Natural killer cell (primary cell): Measurements from ENCODE around the gene CAPZA1. TPM values are rescaled to one million over a fixed set of nuclear protein-coding genes. Genes with fewer than 3 reads are reported as not detected.
A peak's percentile ranks its signal among the peaks of the same experiment; 100 is the strongest.

Experiments
- ATAC-seq, 3 donors: fragments of 150-1000 bp in 2 of 3; fragments of 200-7000 bp in 1 of 3; cut with Tn5 transposase; 1 replicate in 1 of 3; 2 replicates in 2 of 3; pipeline ENCODE4 v1.10.0; 2021; ENCODE audit warnings: mild to moderate bottlenecking in 2 of 3, moderate library complexity in 2 of 3
- DNase-seq, 2 donors: peaks; one replicate each; pipeline versions ENCODE4 v3.0.0 to v3.0.0-alpha.2; 2013 to 2021; ENCODE audit warnings: mixed read lengths in 1 of 2
- H3K27ac ChIP-seq: one replicate; pipeline ENCODE4 v1.5.1; 2013; ENCODE audit warnings: mild to moderate bottlenecking, low read length
- H3K27me3 ChIP-seq: one replicate; pipeline ENCODE4 v1.6.1; 2013; ENCODE audit warnings: low read length; ENCODE audit not compliant: control insufficient read depth, insufficient read depth
- H3K36me3 ChIP-seq: one replicate; pipeline ENCODE4 v1.6.1; 2013; ENCODE audit warnings: low read length; ENCODE audit not compliant: control insufficient read depth, insufficient read depth
- H3K4me1 ChIP-seq: one replicate; pipeline ENCODE4 v1.6.1; 2013; ENCODE audit warnings: low read length; ENCODE audit not compliant: control insufficient read depth, insufficient read depth
- H3K4me3 ChIP-seq: one replicate; pipeline ENCODE4 v1.5.1; 2013; ENCODE audit warnings: low read length
- H3K9me3 ChIP-seq: one replicate; pipeline ENCODE4 v1.6.1; 2013; ENCODE audit warnings: low read length; ENCODE audit not compliant: control insufficient read depth, insufficient read depth
- H3K27ac Mint-ChIP-seq, 2 donors: one replicate each; pipeline ENCODE4 v1.8.0; 2022; ENCODE audit warnings: mild to moderate bottlenecking in 2 of 2, mixed read lengths in 2 of 2, moderate library complexity in 1 of 2
- H3K27me3 Mint-ChIP-seq, 2 donors: one replicate each; pipeline ENCODE4 v1.8.0; 2022; ENCODE audit warnings: low read depth in 2 of 2, mixed read lengths in 2 of 2
- H3K36me3 Mint-ChIP-seq: one replicate; pipeline ENCODE4 v1.8.0; 2022; ENCODE audit warnings: mixed read lengths
- H3K4me1 Mint-ChIP-seq, 2 donors: one replicate each; pipeline ENCODE4 v1.8.0; 2022; ENCODE audit warnings: mixed read lengths in 2 of 2
- H3K4me3 Mint-ChIP-seq: one replicate; pipeline ENCODE4 v1.8.0; 2022; ENCODE audit warnings: mild to moderate bottlenecking, moderate library complexity, mixed read lengths
- H3K9me3 Mint-ChIP-seq, 2 donors: one replicate each; pipeline ENCODE4 v1.8.0; 2022; ENCODE audit warnings: mixed read lengths in 2 of 2
- WGBS: methylation state at CpG from one replicate; pipeline ENCODE4 v1.1.7; 2013; ENCODE audit warnings: missing lambda C conversion rate; ENCODE audit not compliant: insufficient coverage; 5-methylcytosine and 5-hydroxymethylcytosine counted together
- intact Hi-C: fragments of 100-400 bp; cut with micrococcal nuclease; formaldehyde crosslinking; loops from one replicate; pipeline ENCODE4 v1.14.2; 2022
- total RNA-seq, 4 donors: library from RNA; stranded (reverse); fragments of 120-200 nt in 1 of 4; gene quantifications; one replicate each; pipeline versions ENCODE4 v1.2.3 to v1.2.4, GENCODE V29; 2013 to 2022
- TF ChIP-seq, protein P1 (sequence below): fragments of 200-600 bp; IDR thresholded peaks from one replicate; pipeline ENCODE4 v1.8.0; 2022; ENCODE audit warnings: antibody characterized with exemption

The CAPZA1 gene
- total RNA-seq, 3 donors from 2014 or later (not counting 1 experiment from before 2014, with no cell fraction given): 231 to 244 (median 233) TPM

GRCh38 chr1:112695276-112695675, 75.6 kb downstream of the CAPZA1 start:
- intact Hi-C loops: no loop called here
- ATAC-seq: no peak
- H3K36me3 Mint-ChIP-seq: peaks cover 15% of the 10 kb centered on the region
- Histone ChIP-seq H3K9me3 (no peaks in the 10 kb centered on the region), H3K4me1 (peaks cover 34% of the 10 kb centered on the region), H3K36me3 (peaks cover 58% of the 10 kb centered on the region), H3K27me3 (no peaks in the 10 kb centered on the region), H3K4me3 (no peak overlapping the region), H3K27ac (no peak overlapping the region)
- H3K27me3 Mint-ChIP-seq: no peaks in the 10 kb centered on the region
- no peak for DNase-seq
- H3K4me3 Mint-ChIP-seq: no peak overlapping the region
- H3K27ac Mint-ChIP-seq: no peak overlapping the region
- WGBS: 97% methylated on average over 9 of the region's 9 CpGs
- H3K9me3 Mint-ChIP-seq: no peaks in the 10 kb centered on the region
- TF ChIP-seq, protein P1, sequence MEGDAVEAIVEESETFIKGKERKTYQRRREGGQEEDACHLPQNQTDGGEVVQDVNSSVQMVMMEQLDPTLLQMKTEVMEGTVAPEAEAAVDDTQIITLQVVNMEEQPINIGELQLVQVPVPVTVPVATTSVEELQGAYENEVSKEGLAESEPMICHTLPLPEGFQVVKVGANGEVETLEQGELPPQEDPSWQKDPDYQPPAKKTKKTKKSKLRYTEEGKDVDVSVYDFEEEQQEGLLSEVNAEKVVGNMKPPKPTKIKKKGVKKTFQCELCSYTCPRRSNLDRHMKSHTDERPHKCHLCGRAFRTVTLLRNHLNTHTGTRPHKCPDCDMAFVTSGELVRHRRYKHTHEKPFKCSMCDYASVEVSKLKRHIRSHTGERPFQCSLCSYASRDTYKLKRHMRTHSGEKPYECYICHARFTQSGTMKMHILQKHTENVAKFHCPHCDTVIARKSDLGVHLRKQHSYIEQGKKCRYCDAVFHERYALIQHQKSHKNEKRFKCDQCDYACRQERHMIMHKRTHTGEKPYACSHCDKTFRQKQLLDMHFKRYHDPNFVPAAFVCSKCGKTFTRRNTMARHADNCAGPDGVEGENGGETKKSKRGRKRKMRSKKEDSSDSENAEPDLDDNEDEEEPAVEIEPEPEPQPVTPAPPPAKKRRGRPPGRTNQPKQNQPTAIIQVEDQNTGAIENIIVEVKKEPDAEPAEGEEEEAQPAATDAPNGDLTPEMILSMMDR: no peak
- peaks cover 26 to 34% of the 10 kb centered on the region in 2 donors for H3K4me1 Mint-ChIP-seq

- H3K36me3 Mint-ChIP-seq: peaks cover 14% of the 10 kb centered on the region
- H3K9me3 ChIP-seq: no peaks in the 10 kb centered on the region
- peak overlapping the region; percentile 72 for H3K27ac Mint-ChIP-seq
- peaks cover 48% of the 10 kb centered on the region for H3K4me1 ChIP-seq
- peak overlapping the region; percentile 31 for H3K27ac ChIP-seq
- H3K4me3 ChIP-seq: no peak overlapping the region
- peaks cover 38 to 46% of the 10 kb centered on the region in 2 donors for H3K4me1 Mint-ChIP-seq
- 82% methylated on average over 7 of the region's 7 CpGs for WGBS
- no peaks in the 10 kb centered on the region for H3K27me3 Mint-ChIP-seq
- peak in 1 of 3 donors; percentile 44 for ATAC-seq
- peaks cover 59% of the 10 kb centered on the region for H3K36me3 ChIP-seq
- DNase-seq: no peak
- TF ChIP-seq, protein P1: no peak
- intact Hi-C loops: no loop called here
- no peaks in the 10 kb centered on the region for H3K27me3 ChIP-seq
- H3K9me3 Mint-ChIP-seq: no peaks in the 10 kb centered on the region
- peak overlapping the region; percentile 36 for H3K4me3 Mint-ChIP-seq
Measured at GRCh38 chr1:112696578-112697314, 77.1 kb downstream of the CAPZA1 start.

DNA sequence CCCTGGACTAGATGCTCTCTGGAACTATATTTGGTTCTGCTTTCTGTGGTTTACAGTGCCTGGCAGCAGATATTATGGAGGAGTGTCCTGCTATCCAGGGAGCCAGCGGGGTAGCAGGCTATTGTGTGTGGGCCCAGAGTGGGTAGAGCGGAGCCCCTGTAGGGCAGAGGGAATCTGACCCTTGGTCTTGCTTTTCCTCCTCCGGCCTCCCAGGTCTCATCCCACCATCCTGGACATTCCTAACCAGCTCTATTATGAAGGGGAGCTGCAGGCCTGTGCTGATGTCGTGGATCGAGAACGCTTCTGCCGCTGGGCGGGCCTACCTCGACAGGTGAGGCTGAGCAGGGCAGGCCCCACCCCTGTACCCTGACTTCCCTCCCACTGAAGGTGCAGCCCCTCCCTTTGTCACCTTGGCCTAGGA, 78.2 kb downstream of the CAPZA1 start:
- peaks cover 4% of the 10 kb centered on the region for H3K36me3 Mint-ChIP-seq
- no peak overlapping the region for H3K4me3 ChIP-seq
- H3K4me3 Mint-ChIP-seq: no peak overlapping the region
- intact Hi-C loops: no loop called here
- DNase-seq: no peak
- no peak overlapping the region for H3K27ac ChIP-seq
- no peaks in the 10 kb centered on the region for H3K9me3 Mint-ChIP-seq
- no peaks in the 10 kb centered on the region for H3K9me3 ChIP-seq
- 99% methylated on average over 8 of the region's 9 CpGs for WGBS
- peaks cover 48 to 52% of the 10 kb centered on the region in 2 donors for H3K4me1 Mint-ChIP-seq
- H3K27me3 ChIP-seq: no peaks in the 10 kb centered on the region
- TF ChIP-seq, protein P1: no peak
- no peak for ATAC-seq
- H3K4me1 ChIP-seq: peaks cover 59% of the 10 kb centered on the region
- H3K36me3 ChIP-seq: peaks cover 62% of the 10 kb centered on the region
- peak overlapping the region; percentile 72 for H3K27ac Mint-ChIP-seq
- H3K27me3 Mint-ChIP-seq: no peaks in the 10 kb centered on the region
